ENCODE data around the gene SLC38A6. TPM values are rescaled to one million over a fixed set of nuclear protein-coding genes. Genes with fewer than 3 reads are reported as not detected.

The SLC38A6 gene
- total and polyA plus RNA-seq, 2 of the 8 experiments (the other 6 are each of a cell fraction or from before 2014, with no cell fraction given), result 8.1 to 9.8 TPM

DNA sequence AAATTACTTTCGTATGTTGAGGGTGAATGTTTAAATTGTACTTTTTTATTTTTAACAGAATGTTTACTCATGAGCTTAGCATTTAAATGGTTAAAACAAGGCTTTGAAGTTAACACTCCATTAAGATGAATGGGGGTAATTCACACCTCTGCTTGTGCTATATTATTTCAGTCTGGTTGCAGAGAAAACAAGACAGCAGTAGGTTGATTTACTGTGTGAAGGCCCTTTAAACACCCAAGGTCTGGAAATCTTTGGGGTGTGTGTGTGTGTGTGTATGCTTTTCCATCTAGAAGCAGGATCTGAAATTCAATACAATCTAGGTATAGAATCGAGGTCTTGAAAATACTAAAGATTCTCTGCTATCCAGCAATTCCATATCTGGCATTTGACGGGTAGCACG, 83.8 kb downstream of the SLC38A6 start:
- no peaks in the 10 kb centered on the region for H3K79me1 ChIP-seq (ENCODE audit: low read depth, low read length)
- WGBS, 2 experiments (ENCODE audit: extremely low coverage in 1 of 2, insufficient coverage in 1 of 2, insufficient read length in 1 of 2, insufficient replicate concordance in 2 of 2, low coverage in 1 of 2, low lambda C conversion rate in 2 of 2, missing lambda C conversion rate in 1 of 2), result 93% methylated on average over 4 of the region's 4 CpGs; no CpG with 5 or more reads in 1 of the 2 experiments
- no peak for TF ChIP-seq SIX5 (IDR thresholded peaks at IDR 0.05; ENCODE audit: low read depth, low read length)
- TF ChIP-seq BACH1 (IDR thresholded peaks at IDR 0.05; ENCODE audit: low read length), result no peak
- no peak for TF ChIP-seq SIRT6 (IDR thresholded peaks at IDR 0.05; ENCODE audit: low read length)
- no peak for TF ChIP-seq SP4 (IDR thresholded peaks at IDR 0.05; ENCODE audit: low read length)
- TF ChIP-seq YY1 (IDR thresholded peaks at IDR 0.05; ENCODE audit: low read depth, low read length), result no peak
- TF ChIP-seq TCF12 (IDR thresholded peaks at IDR 0.05; ENCODE audit: low read depth, low read length), result no peak
- TF ChIP-seq KDM1A (IDR thresholded peaks at IDR 0.05; ENCODE audit: borderline replicate concordance, low read length), result no peak
- no peak for TF ChIP-seq GTF2F1 (IDR thresholded peaks at IDR 0.05; ENCODE audit: borderline replicate concordance, low read depth, low read length)
- no peak for TF ChIP-seq KDM4A (IDR thresholded peaks at IDR 0.05; ENCODE audit: low read depth, low read length, severe bottlenecking)
- no peak for TF ChIP-seq CHD2 (IDR thresholded peaks at IDR 0.05; ENCODE audit: low read length)
- no peak for TF ChIP-seq EZH2 (IDR thresholded peaks at IDR 0.05; ENCODE audit: low read depth, low read length, severe bottlenecking)
- TF ChIP-seq, protein P1, sequence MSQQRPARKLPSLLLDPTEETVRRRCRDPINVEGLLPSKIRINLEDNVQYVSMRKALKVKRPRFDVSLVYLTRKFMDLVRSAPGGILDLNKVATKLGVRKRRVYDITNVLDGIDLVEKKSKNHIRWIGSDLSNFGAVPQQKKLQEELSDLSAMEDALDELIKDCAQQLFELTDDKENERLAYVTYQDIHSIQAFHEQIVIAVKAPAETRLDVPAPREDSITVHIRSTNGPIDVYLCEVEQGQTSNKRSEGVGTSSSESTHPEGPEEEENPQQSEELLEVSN (IDR thresholded peaks at IDR 0.05), result no peak
- TF ChIP-seq MAFK (IDR thresholded peaks at IDR 0.05; ENCODE audit: low read depth, low read length), result no peak
- TF ChIP-seq TAF1 (IDR thresholded peaks at IDR 0.05; ENCODE audit: low read depth, low read length), result no peak

More for the DNA sequence above, 83.8 kb downstream of the SLC38A6 start:
- Histone ChIP-seq H3K23me2 (ENCODE audit: low read depth, low read length) (no peaks in the 10 kb centered on the region), H3K4me3 (ENCODE audit: extremely low read depth in 1 of 4, insufficient read depth in 2 of 4, low read depth in 3 of 4, low read length in 4 of 4) (no peak overlapping the region), H3K9ac (replicated peaks in 1 of 4; ENCODE audit: extremely low read depth in 1 of 4, low read depth in 3 of 4, low read length in 3 of 4) (no peak overlapping the region), H3K9me3 (ENCODE audit: insufficient read depth in 2 of 2, low read depth in 1 of 2, low read length in 1 of 2) (0 out of 4 replicates have a peak, but pooled peaks cover 0 to 2% of the 10 kb centered on the region in 2 experiments), H3K14ac (ENCODE audit: insufficient read length) (no peak overlapping the region), H4K8ac (ENCODE audit: extremely low read depth, insufficient read depth, low read length) (no peak overlapping the region), H2BK15ac (ENCODE audit: low read length) (no peak overlapping the region), H3K23ac (ENCODE audit: insufficient read length) (no peak overlapping the region), H2BK20ac (ENCODE audit: low read length) (no peak overlapping the region), H3K18ac (ENCODE audit: extremely low read depth, low read length) (no peak overlapping the region), H2BK12ac (ENCODE audit: low read depth, low read length) (no peak overlapping the region), H3K4ac (replicated peaks; ENCODE audit: insufficient read length, low read depth, low read length) (no peak overlapping the region), H3K27ac (ENCODE audit: low read depth, low read length) (no peak overlapping the region), H3K4me2 (ENCODE audit: insufficient read depth in 1 of 2, low read depth in 2 of 2, low read length in 2 of 2) (no peak overlapping the region), H2AFZ (ENCODE audit: low read length) (no peak overlapping the region), H2BK120ac (replicated peaks; ENCODE audit: low read depth, low read length) (no peak overlapping the region), H3K27me3 (replicated peaks in 1 of 4; ENCODE audit: control insufficient read depth in 3 of 4, extremely low read depth in 1 of 4, insufficient read depth in 3 of 4, low read length in 3 of 4) (no peaks in the 10 kb centered on the region), H4K20me1 (replicated peaks in 1 of 2; ENCODE audit: control insufficient read depth in 1 of 2, insufficient read depth in 2 of 2, low read length in 2 of 2) (no peaks in the 10 kb centered on the region), H2BK5ac (ENCODE audit: low read depth, low read length) (no peak overlapping the region), H3K56ac (replicated peaks; ENCODE audit: insufficient read length, low read depth, low read length) (no peak overlapping the region), H3K36me3 (ENCODE audit: control insufficient read depth in 2 of 4, insufficient read depth in 4 of 4, low read length in 3 of 4) (no peaks in the 10 kb centered on the region), H2AK5ac (ENCODE audit: low read depth, low read length) (no peak overlapping the region), H3K4me1 (replicated peaks in 1 of 4; ENCODE audit: control insufficient read depth in 3 of 4, insufficient read depth in 4 of 4, low read length in 3 of 4) (no peaks in the 10 kb centered on the region), H4K5ac (ENCODE audit: insufficient read length, low read depth, low read length) (no peak overlapping the region), H3K79me2 (ENCODE audit: control insufficient read depth in 1 of 2, insufficient read depth in 2 of 2, low read length in 2 of 2) (no peaks in the 10 kb centered on the region), H4K91ac (replicated peaks; ENCODE audit: insufficient read length, low read length) (no peak overlapping the region)
- FAIRE-seq, result no peak
- POLR2A ChIA-PET (ENCODE audit: partially characterized antibody), result no interaction called here
- CTCF ChIA-PET (ENCODE audit: partially characterized antibody), result interaction anchor here (0.9 to 1.5 kb wide), 3 partner anchors 19 to 375 kb away, joined by 3 read pairs; no protein-coding TSS in a partner anchor
- no peak for DNase-seq (ENCODE audit: low read depth in 1 of 2, low spot score in 2 of 2)
